ENCODE data around the gene GRID2IP.

DNA sequence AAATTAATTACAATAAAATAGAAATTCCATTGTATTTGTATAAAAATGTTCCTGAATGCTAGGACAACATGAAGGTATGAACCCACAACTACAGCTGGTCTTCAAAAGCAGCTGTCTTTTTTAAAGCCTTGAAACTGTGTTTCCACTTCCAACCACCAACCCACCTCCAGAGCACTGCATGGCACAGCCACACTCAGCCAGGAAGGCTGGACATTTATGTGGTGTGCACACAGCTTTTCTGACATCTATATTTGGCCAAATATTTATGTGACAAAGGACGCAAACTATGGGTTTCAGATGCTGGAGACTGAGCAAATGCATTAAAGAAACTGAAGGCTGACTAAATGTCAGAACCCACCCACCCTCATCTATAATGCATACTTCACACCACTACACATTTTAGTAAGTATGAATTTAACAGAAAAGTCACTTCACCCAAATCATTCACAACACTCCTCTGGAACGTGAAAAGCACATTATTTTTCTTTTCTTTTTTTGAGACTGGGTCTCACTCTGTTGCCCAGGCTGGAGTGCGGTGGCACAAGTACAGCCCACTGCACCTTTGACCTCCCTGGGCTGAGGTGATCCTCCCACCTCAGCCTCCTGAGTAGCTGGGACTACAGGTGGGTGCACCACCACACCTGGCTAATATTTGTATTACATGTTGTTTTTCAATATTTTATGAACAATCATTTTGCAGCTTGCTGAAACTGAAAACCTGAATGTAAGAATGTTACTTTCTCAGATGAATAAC is 75.7 kb downstream of the GRID2IP start:
- TF ChIP-seq, protein P1, sequence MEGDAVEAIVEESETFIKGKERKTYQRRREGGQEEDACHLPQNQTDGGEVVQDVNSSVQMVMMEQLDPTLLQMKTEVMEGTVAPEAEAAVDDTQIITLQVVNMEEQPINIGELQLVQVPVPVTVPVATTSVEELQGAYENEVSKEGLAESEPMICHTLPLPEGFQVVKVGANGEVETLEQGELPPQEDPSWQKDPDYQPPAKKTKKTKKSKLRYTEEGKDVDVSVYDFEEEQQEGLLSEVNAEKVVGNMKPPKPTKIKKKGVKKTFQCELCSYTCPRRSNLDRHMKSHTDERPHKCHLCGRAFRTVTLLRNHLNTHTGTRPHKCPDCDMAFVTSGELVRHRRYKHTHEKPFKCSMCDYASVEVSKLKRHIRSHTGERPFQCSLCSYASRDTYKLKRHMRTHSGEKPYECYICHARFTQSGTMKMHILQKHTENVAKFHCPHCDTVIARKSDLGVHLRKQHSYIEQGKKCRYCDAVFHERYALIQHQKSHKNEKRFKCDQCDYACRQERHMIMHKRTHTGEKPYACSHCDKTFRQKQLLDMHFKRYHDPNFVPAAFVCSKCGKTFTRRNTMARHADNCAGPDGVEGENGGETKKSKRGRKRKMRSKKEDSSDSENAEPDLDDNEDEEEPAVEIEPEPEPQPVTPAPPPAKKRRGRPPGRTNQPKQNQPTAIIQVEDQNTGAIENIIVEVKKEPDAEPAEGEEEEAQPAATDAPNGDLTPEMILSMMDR (IDR thresholded peaks at IDR 0.05) = no peak
- TF ChIP-seq ZFX (IDR thresholded peaks at IDR 0.05; ENCODE audit: borderline replicate concordance) = no peak

Measured in 22Rv1 (cell line).